Stimulated activated CD8-positive, alpha-beta memory T cell treated with anti-CD3 and anti-CD28 coated beads, Interleukin-4, amount 100 ng/mL, for 48 hours (primary cell): ENCODE measurements around the gene ZNF181.
"Not testable (repeated sequence)": the region's sequence is repeated elsewhere in the genome, so short reads cannot be mapped to it uniquely, and the experiment has no call there.

Source experiments
- DNase-seq: peaks from one replicate; pipeline ENCODE4 v3.0.0-alpha.2; 2020

The ZNF181 gene

DNA sequence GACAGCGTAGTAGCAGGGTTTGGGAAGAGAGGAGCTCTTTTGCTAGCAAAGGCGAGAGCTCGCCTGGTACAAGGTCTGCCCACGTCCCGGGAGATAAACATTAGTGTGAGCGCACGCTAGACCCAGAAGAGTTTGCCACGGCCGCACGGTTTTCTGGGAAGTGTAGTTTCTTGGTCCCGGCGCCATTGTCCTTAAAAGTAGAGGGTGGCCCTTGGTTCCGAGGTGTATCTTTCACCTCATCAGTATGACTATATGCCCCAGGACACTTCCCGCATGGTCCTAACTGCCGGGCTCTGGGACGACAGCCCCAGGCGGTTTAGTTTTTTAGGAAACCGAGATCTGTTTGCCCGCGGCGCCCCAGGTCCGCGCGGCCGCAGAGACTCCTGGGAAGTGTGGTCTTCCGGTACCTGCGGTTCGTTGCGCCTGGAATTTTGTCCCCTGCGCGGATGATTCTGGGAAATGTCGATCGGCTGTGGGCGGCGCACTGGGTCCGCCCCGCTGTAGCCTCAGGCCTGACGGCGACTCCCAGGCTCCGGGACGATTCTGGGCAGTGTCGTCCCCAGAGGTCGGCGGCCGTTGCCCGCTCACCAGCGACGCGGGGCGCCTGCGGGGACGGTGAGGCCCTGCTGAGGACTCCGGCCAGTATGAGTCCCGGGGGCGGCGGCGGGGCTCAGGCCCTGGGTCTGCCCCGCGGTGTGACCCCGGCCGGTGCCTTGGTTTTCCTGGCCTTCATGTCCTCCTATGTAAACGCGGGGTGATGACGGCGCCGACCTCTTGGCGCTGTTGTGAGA, at the start of gene ZNF181:
ZNF181 (plus strand) TSS at position 498 of the 791 bp plus-strand sequence. CDS start 795 bp downstream, outside the sequence.
- peak; percentile 85 for DNase-seq

DNA sequence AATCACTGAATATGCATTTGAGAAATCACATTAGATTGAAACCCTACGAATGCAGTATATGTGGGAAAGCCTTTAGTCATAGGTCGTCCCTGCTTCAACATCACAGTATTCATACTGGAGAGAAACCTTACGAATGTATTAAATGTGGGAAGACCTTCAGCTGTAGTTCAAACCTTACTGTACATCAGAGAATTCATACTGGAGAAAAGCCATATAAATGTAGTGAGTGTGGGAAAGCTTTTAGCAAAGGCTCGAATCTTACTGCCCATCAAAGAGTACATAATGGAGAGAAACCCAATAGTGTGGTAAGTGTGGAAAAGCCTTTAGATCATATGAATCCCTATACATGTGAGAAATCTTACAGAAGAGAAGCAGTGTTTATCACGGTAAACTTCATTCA, 48.8 kb upstream of the ZNF181 start:
- DNase-seq = not testable (repeated sequence)

DNA sequence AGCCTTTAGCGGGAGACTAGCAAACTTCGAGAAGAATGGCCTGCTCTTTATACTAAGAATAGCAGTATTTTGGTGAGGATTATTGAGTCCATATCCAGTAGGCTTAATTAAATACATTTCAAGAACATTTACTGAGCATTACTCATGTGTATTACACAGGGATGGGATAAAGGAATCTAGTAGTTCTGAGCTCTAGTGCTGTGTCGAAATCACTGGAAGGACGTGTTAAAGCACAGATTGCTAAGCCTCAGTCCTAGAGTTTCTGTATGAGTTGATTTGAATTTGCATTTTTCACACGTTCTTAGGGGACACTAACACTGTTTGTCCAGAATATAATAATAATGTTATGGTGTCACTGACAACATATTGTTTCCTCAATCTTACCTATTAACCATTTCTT, 47.6 kb upstream of the ZNF181 start:
- DNase-seq = no peak

DNA sequence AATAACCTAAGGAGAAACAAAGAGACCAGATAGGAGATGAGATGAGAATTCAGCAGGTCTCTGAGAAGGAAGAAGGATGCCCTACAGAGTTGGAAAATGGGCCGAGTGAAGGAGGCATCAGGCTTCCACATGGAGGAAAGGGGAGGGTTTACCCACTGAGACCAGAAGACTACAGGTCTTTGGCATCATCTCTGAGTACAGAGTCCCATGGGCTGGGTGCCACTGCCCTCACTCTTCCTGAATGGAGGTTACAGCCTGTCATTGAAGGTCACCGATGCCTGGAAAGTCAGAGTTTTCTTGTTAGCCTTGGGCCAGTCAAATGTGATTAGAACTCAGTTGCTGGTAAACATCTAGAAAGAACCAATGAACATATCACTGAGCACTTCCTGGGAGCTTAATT, 46.7 kb upstream of the ZNF181 start:
- DNase-seq = no peak

DNA sequence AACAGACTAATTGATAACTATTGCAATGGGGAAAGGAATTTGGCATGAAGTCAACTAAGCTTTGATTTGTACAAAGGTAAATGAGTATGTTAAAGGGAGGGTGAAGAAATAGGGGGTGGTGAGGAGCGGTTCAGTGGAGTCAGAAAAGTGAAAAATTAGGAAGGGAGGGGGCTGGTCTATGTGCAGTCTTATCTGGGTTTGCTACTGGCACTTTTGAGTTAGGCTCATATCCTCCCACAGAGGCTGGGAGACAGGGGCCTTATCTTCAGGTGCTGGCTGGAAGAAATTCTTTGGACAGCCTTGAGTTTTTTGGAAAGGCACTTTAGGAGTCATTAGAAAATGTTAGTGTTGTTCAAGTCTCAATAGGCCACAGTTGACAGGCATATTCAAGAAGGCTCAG, 45.5 kb upstream of the ZNF181 start:
- DNase-seq = no peak

DNA sequence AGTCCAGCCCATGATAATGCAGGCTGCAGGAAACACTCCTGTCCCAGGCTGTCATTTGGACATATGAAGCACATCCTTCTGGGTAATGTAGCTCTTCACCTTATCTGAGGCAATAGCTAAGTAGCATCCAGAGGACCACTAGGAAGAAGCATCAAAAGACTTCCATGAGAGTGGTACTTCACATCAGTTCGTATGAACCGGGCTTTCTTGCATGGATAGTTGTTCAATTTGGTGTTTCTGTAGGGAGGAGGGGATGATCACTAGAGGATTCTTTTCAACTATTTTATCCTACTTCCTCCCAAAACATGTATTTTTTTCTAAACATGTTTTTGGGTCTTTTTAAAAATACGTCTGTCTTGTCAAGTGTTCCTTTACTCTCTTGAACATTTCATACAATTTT, 43.7 kb upstream of the ZNF181 start:
- DNase-seq = no peak

DNA sequence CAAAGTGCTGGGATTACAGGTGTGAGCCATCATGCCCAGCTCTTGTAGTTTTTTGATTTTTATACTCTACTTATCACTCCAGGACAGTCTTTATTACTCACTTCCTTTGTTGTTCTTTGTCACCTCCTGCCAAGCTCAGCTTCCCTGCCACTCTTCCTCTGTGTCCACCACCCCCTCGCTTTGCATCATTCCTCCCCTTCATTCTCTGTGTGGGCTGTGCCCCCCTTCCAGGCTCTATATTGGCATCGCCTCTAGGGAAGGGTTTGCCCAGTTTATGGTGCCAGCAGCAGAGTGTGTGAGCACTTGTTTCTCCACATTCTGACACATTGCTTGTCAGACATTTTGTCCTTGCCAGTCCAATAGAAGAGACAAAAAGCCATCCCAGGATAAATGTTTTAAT, 41.5 kb upstream of the ZNF181 start:
- no peak for DNase-seq

DNA sequence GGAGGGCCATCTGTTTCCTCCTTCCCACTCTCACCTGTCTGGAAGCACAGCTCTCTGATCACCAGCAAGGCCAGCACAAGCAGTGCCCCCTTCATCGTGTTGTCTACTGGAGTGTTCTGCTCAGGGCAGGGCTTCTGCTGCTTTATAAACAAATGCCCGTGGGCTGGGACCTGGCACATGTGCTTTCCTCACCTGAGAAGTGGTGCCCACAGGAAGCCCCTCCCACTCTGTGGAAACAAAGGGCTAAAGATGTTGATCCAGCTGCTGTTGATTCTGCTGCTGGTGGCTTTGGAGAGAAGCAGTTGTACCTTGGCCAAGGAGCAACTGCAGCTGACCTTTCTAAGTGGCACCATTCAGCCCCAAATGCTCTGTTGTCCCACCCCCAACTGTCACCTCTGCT, 26.4 kb upstream of the ZNF181 start:
- DNase-seq = no peak

DNA sequence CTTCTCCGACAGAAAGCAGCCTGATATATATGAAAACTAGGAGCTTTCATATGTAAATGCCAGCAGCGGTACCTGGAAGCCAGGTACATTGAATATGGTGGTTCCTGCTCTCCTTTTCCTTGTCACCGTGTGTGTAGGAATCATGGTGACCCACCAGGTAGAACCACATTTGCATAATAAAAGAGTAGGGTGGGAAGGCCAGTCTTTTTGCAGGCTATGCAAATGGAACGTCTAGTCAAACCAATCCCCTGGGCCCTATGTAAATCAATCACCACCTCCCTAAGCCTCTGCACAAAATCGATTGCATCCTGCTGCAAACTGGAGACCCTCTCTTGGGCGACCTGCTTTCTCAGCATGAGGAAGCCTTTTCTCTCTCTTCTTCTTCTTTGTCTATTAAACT, 22.2 kb upstream of the ZNF181 start:
- no peak for DNase-seq

DNA sequence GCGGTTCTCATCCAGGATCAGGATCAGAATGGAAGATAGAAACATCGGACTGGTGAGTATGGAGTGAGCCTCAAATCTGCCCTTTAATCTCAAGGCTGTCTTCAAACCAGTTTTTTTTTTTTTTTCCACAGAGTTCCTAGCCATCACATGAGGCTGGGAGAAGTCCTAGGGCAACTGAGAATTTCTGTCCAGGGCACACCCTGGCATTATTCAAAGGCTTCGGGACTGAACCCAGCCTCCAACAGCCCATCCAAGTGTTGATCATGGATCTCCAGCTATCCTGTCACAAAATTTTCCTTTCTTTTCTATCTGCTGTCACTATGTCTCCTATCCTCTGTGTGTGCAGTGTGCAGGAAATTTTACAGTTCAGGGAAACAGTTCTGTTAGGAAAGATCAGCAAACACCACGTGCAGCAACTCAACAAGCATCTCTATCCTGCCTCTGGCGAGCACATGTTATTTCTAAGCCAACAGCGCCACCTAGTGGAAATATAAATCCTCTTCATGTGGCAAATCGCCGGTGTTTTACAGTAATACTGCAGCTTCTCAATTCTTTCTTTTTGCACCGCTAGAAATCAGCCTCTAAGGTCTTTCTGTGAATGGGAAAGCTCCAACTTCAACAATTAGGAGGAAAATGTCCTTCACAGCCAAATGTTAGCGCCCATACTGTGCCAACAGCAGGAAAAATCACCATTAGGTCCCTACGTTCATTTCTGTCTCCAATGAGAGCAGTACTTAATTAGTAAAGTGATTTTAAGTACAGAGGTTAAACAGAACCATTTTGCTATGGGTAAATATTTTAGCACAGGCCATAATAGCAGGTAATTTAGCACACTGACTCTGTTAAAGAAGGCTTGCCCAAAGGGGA, 21.4 kb upstream of the ZNF181 start:
- DNase-seq = peak; percentile 55

DNA sequence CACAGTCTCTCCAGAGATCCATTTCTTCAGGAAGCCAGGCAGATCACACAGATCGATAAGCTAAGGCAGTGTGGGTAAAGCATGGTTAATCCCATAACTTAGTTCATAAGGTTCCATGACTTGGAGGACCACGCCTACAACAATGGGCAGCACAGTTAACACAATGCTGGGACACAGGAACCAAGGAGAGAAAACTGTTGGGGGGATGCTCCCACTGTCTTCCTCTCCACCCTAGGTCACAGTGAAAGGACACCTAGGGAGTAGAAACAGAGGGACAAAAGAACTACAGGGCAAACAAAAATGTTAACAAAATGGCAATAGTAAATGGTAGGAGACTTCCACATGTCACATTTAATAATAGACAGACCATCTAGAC, 20.8 kb upstream of the ZNF181 start:
- no peak for DNase-seq

DNA sequence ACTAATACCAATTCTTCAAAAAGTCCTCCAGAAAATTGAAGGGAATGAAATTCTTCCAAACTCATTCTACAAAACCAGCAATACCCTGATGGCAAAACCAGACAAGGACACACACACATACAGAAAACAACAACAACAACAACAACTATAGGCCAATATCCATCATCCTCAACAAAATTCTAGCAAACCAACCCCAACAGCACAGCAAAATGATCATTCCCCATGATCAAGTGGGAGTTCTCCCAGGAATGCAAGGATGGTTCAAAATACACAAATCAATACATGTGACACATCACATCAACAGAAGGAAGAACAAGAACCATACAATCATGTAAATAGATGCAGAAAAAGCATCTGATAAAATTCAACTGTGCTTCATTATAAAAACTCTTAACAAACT, 18.7 kb upstream of the ZNF181 start:
- DNase-seq = no peak

DNA sequence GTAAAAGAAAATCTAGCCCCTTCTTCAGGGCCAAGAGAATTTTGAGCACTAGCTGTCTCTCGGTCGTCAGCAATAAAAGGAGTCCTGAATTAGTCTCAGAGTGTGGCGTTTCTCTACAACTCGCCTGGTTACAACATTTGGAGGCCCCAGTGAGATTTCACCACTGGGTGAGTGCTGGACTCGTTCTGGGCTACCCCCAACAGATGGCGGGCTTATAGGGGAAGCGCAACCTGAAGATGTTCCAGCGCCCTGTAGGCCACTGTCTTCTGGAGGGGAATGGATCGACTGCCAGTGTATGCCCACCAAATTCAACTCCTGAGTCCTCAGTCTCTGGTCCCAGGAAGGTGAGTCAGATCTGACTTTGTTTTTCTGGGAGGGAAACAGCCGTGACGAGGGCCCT, 11.7 kb upstream of the ZNF181 start:
- no peak for DNase-seq

DNA sequence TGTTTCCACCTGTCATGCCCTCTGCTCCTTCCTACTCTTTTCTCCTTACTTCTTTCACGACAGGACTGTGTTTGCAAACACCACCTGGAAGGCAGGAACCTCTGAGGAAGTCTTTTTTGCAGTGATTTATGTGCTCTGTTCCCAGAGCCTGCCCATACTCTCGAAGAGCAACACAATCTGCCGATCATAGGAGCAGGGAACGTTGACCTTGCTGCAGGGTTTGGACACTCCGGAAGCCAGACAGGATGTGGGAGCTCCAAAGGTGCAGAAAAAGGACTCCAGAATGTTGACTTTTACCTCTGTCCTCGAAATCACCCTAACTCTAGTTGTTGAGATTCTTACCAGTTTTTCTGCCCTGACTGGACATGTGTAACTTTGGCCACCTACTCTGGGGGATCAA, 8.6 kb upstream of the ZNF181 start:
- DNase-seq = no peak

DNA sequence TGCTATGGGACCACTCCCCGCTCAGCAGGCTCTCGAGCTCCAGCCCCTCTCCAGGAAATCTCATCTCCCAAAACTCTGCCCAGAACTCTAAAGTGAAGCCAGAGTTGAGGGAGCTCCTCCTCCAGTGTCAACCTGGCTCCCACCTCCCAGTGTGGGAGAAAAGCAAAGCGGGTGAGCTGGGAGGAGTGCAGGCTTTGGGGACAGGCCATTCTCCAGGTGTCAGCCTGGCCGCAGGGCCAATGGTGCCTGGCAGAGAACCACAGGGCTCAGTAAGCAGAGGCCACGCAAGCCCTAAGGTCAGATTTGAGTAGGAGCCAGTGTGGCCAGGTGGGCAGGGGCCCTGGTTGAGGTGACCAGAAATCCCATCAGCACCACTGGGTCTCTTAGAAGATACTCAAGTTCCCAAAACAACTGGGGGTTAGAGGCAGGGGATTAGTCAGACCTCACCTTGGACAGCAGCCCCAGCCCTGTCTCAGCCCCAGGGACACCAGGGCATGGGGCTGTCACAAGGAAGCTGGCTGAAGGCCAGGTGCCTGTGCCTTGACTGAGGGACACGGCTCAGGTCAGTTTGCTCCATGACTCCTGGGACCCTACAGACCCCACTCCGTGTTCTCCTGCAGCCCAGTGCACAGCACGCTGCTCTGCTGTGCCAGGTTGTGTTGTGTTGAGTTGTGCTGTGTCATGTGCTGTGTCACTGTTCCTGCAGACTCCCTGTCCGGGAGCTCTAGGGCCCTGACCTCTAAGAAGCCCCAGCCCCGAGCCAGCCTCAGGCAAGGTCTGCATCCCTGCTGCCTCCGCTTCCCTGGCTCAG, 2.8 kb upstream of the ZNF181 start:
- no peak for DNase-seq

DNA sequence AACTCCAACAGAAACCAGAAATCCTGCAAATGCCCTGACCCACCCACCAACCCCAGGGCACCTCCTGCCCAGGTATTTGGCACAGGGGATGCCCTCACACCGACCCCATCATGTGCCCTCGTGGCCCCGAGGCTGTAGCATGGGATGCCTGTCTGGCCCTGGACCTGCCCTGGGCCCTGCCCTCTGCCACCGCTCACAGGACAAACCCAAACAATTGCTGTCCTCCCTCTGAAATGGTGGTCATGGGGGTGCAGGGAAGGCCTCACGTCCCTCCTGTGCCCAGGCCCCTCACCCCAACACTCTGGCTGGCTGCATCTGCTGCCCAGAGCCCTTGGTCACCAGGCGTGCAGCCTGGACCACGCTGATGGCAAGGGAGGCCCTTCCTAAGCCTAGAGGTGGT, 2.1 kb upstream of the ZNF181 start:
- DNase-seq = no peak

DNA sequence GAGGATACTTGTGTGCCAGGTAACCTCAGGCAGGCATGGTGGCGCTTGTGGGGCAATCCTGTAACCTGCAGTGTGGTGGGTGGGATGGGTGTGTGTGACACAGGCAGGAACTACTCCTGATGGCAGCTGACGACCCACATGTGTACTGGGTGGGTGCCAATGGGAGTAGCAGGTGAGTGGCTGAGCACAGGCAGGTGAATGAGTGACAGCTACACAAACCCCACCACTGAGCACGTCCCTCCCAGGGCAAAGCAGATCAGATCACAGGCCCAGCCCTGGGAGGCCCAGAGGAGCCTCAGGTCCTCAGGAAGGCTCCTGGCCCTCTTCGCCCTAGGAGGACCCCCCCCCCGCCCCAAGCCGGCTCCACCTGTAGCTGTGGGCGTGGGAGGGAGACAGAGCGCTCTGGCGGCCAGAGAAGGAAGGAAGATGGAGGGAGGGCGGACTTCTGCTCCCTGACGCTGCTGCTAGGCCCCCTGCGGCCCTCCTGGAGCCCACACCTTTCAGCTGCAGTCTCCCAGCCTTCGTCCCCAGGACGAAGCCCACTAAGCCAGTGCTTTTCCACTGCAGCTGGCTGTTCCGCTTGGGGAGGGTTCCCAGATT, 1.3 kb upstream of the ZNF181 start:
- no peak for DNase-seq

DNA sequence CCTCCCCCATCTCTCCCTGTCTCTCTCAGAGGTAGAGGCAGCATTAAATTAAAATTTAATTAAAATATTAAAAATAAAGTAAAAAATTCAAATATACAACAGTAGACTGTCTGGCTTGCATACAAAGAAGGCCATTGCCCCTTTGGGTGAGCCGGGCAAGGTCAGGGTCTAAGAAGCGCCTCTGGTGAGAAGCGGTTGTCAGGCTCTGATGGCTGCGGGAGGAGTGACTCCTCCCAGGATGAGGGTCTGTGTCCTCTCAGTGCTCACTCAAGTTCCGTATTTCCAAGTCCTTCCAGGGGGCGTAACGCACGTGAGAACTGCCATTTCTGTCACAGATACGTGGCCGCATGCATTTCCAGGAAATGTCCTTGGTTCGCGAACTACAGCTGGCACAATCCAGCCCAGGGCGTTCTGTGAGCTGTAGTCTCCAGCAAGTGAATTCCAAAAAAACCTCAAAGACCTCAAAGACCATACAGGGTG, 737 bp upstream of the ZNF181 start:
- DNase-seq = no peak

DNA sequence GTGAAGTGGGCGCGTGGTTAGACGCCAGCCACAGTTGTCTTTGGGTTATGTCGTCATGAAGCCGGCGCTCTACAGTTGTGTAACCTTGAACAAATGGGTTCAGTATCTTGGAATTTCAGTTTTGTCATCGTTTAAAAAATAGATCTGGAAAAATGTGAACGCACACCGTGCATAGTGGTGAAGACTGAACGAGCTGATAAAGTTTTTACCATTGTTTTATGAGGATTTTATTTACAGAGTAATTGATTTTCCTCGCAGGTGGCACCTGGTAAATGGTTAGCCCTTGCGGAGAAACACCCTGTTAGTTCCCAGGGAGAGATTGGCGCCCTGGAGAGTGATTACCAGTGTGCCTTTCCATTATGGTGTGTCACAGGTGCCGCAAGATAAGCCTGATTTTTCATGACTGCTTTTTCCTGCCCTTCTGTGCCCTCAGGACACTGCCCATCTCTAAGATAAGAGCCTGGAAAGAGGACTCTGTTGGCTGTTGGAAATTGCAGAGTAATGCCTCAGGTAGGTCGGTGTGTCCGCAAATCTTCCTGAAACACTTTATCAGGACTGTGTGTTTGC, 577 bp downstream of the ZNF181 start:
- DNase-seq = no peak

DNA sequence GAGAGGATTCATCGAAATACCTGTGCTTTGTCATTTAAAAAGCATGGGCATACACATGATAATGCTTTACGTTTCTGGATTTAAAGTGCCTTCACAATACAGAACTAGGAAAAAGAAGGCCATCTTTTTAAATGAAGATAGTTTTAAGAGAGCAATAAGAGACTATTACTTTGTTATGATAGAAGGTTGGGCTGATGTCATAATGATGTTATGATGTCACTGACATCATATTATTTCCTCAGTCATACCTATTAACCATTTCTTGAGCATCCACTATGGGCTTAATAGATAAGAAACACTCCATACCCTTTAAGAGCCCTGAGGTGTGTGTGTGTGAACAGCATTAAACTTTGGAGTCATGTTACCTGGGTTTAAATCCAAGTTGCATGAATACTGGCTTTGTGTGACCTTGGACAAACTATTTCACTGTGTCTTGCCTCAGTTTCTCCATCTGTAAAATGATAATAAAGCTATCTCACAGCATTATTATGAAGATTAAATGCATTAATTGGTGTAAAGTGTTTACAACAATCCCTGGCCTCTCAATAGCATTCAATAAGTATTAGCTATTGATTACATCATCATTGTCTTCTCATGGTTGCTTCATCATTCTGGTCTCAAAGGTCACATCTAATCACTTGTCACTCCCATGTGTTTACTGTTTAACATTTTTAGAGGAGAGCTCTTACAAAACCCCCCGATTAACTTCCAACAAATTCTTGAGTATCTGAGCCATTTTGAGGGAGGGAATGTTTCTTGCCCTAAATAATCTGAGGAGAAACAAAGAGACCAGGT, 11.1 kb downstream of the ZNF181 start:
- no peak for DNase-seq

DNA sequence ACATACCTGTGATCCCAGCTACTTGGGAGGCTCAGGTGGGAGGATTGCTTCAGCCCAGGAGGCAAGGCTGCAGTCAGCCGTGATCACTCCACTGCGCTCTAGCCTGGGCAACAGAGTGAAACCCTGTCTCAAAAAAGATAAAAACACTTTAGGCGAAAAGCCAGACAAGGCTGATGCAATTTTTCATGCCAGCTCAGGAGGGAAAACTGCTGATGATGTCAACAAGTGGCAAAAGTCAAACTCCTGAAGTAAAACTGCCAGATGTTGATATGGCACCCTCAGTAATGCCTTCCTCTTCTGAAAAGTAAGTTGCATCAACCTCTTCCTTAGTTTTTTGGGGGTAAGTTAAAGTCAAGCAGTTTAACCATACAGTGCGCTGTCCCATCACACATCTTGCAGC, 23.4 kb downstream of the ZNF181 start:
- DNase-seq = no peak
